TTC549 (cell line): ENCODE measurements around the gene FMNL2.

Experiments
- FAIRE-seq: peaks from 2 replicates; lab custom pipeline; 2012; peaks lifted over from hg19 to GRCh38; lab: Jason Lieb, UNC

Gene FMNL2

DNA sequence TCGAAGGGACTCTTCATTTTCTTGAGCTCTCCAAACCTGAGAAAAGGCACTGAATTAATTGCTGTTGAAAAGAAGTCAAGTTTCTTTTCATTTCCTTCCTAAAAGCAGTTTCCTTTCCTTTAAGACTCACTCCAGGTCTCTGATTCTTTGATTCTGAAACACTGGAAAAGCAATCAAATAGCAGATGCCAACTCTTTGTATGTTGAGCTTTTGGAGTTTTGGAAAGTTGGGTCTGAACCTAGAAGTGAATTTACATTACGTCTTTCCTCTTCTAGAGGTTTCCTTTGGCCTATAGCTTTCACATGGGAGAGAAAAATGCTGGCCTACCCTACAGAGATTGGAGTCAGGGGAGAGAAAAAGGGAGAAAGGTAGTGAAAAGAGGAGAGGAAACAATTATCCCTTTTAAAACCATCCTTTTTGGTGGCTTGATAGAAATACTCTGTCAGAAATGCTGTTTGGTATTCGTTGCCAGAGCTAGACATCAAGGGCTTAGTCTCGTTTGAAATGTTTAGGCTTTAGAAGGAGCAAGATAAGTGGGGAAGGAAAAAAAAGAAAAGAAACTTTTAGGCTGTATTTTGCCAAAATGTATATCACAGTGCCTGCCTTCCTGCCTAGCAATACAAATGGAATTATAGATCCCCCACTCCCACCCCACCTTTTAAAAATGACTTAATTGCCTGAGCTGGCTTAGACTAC, 194.6 kb downstream of the FMNL2 start:
- FAIRE-seq, result no peak

DNA sequence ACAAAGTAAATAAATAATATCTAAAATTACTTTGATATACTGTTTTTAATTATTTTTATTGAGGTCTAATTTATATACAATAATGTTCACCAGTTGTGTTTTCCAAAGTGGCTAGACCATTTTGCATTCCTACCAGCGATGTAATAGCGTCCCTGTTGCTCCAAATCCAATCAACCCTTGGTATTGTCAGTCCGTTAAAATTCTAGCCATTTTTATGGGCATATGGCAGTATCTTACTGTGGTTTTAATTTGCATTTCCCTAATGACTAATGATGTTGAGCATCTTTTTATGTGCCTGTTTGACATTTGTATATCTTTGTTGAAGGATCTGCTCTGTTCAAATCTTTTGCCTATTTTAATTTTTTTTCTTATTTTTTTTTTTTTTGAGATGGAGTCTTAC, 197.3 kb downstream of the FMNL2 start:
- no peak for FAIRE-seq

DNA sequence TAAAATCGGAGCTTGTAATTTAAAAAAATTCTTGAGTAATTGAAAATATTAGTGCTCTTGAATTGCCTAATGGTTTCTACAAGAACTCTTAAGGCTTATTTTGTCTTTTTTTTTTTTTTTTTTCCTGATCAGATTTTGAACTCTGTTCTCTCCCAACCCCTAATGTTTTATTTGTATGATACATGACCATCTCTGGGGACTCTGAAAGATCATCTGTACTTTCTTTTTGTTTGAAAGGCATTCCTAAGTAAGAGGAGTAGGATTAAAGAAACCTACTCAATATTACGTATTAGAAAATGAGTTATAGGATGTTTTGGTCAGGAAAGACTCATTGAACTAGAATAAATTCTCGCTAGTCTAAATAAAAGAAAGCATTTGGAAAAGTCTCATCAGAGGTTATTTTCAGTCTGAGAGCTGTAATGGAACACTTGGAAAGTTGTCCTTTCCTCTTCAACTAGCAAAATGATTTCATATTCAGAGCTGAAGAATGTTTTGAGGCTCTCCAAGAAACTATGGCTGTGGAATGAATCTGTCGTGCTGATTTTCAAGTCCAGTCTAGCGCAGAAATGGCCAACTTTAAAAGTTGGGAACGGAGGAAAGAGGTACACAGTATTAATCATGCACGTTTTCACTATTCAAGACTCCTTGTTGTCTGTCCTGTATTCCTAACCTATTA, 199.6 kb downstream of the FMNL2 start:
- FAIRE-seq, result no peak

DNA sequence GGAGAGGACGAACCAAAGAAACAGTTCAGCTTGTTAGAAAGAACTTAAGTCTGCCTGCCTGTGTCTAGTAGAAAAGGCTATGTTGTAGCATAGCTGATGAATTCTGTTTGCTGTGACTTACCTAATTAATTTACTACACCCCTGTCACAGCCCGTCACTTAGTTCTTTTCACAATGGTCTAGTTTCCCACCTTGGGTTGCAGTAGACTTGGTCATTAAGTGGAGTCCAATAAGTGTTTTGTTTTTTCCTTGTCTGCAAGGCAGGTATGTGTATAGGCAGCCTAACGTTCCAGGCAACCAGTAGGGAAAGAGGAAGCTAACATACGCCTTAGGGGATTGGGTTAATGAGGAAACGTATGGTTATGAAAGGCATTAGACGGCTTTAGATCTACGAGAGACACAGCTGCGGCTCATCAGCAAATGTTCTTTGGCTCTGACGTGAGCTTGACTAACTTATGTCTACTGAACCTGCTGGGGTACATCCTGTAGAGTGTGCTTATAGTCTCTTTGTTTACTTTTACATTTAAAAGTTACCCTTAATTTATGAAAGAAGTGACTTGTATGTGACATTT, 202.2 kb downstream of the FMNL2 start:
- FAIRE-seq, result no peak

DNA sequence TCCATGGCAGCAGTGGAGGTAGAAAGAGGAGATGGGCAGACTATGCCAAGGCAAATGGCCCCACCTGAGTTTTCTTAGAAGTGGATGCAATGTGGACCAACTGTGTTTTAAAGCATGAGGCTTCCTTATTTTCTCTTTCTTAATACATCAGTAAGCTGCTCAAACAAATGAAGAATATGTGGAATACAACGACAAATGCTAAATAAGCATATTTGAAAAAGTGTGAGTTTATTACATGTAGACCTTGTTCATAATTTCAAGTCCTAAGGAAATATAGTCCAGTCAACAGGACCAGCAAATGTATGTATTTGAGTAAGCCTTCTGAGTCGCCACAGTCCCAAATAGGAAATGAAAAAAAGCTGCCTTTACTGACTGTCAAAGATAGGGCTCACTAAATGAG, 204.4 kb downstream of the FMNL2 start:
- no peak for FAIRE-seq

DNA sequence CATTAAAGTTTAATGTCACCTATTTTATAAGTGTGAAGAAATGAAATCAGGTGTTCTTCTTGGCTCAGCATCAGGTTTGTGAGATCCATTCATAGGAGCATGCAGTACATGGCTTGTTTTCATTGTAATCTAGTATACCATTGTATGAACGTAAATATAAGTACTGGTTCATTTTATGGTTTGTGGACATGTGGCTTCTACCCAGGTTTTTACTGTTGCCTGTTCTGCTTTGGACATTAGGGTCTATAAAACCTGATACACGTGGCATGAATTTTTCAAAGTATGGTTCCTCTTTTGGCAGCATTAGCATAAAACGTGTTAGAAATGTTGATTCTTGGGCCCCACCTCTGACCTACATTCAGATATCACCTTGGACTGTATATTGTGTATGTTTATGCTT, 206.7 kb downstream of the FMNL2 start:
- FAIRE-seq, result no peak

DNA sequence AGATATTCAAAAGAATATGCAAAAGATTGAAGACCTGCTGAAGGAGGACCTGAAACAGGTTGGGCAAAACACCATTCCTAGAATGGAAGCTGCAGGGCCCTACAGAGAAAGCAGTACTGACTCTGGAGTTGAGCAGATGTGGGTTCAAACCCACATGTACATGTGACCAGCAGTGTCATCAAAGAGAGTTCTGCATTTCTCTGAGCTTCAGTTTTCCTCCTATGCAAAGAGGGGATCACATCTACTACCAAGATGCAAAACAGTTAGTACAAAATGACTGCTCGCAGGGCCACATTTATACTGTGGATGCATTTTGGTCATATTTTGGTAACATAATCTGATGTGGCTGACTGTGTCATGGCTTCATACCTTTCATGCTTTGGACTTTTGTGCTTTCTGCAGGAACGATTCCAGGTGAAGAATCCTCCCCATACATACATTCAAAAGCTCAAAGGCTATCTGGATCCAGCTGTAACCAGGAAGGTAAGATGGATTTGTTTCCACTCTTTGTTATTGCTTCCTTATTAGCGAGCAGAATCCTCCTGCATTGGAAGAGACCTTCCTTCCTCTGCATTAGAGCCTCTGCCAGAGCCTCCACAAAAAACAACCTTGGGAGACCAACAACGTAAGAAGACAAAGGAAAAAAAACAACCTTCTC, 207.5 kb downstream of the FMNL2 start:
- no peak for FAIRE-seq

DNA sequence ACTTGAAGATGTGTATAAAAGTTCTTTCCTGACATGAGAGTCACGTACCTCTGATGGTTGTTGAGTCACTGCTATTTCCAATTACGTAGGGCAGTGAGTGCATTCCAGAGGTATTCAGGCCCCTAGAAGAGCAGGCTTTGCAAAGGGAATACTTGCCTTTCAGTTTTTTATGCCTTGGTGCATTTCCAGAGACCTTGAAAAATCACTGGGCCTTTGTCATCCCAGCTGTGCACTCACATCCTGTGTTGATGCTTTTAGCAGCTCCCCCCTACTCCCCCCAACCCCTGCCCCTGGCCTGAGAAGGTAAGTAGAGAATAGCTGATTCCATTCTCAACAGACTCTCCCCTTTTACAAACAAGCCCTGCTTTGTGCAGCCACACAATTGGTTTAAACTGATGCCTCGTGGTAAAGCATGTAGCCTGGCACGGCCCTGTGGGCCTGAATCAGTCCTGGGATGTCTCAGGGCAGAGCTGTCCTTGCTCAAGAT, 208.1 kb downstream of the FMNL2 start:
- no peak for FAIRE-seq

DNA sequence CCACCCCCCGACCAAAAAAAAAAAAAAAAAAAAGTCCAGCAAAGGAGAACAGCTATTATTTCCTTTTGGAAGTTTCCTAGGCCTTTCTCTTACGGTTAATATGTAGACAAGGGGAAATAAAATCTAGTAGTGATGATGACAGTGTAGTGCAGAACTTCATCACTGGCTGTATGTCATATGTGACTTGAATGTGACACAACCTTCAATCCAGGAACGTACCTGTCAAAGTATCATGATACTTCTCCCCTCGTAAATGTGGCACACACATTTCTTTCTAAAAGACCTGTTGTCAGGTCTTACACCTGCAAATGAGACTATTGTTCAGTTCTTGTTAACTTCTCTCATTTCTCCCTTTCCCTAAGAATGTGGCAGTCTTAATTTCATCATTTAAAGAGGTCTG, 208.7 kb downstream of the FMNL2 start:
- FAIRE-seq, result no peak

DNA sequence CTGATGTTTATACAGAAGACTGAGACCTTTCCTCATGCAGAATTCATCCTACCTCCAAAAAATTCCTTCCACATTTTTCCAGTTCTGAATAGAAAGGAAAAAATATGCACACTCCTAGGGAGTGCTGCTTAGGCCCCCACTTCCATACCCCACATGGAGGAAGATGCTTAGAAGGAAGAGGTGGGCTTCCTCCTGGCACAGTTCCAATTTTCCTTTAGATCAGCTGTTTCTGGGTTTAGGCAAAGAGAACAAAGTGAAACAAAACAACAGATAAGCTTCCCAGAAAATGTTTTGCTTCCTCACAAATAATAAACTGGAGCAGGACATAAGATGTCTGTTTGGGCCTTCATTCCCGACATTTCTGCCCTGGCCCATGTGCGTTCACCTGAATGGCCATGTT, 209.7 kb downstream of the FMNL2 start:
- no peak for FAIRE-seq

DNA sequence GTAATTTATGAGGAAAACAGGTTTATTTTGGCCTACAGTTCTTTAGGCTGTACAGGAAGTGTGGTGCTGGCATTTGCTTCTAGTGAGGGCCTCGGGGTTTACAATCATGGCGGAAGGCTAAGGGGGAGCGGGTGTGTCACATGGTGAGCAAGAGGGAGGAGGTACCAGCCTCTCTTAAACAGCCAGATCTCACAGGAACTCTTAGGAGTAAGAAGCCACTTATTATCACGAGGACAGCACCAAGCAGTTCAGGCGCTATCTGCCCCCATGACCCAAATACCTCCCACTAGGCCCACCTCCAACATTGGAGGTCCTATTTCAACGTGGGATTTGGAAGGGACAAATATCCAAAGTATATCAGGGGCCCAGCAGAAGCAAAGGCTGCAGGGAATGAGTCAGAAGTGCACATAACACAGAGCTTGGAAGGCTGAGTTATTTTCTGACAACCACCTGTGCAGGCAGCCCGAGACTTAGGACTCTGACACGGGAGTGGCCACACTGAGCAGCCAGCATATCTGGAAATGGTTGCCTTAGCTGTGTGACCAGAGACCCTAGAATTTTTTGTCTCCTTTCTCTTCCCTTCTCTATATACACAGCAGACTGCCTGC, 211.4 kb downstream of the FMNL2 start:
- FAIRE-seq, result no peak

DNA sequence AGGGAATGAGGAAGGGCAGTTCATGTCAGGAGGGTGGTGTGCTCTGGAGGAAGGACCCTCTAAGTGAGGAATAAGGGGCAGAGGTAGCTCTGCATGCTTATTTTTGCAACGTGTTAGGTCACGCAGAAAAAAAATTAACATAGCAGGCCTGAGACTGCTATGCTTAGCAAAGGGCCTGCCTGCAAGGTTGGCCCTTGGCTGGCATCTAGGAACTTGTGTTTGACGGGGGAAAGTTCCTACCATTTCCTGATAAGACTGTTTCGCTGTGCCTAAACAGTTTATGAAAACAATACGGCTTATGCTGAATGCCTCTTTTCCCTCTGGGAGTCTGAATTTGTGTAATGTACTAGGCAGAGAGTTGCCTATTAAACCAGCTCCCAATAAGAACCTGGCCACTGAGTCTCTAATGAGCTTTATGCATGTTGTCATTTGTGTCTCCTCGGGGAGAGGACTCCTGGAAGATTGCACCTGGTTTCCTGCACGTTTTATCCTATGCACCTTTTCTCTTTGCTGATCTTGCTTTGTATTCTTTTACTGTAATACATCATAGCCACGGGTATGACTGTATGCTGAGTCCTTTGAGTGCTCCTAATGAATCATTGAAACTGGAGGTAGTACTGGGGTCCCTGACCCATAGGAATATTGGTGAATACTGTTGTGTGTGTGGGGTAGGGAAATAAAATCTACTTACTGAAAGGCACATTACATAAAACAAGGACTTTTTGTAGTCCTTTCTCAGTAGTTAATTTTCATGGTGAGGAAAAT, 213.3 kb downstream of the FMNL2 start:
- FAIRE-seq, result no peak

DNA sequence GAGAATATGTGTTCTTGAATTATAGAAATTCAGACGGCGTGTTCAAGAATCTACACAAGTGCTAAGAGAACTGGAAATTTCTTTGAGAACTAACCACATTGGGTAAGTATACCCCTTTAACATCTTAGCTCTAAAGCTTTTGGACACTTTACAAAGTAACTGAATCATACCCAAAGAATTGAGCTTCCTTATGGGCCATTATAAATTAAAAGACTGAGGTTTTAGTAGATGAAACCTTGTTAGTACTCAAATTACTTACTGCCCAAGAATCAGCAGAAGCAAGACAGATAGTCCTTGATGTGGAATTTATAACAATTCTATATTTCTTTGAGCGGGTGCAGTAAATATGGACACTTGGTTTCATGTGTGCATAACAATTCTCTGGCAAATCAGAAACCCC, 214.0 kb downstream of the FMNL2 start:
- no peak for FAIRE-seq

DNA sequence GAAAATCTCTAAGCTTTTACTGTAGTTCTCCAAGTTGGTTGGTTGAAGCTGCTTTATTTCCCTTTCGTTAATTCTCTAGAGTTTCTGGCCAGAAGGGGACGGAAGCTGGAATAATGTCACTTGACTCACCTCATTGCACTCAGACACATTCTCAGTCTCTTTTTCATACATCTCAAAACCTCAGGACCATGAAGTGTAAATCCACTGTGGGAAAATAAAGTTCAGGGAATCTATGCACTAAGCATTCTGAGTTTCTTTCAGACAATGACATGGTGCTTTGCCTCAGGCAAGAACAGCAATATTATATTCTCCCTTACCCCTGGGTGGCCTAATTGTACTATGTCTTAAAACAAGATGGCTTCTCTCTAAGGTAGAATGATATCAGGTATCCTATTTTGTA, 214.4 kb downstream of the FMNL2 start:
- no peak for FAIRE-seq

DNA sequence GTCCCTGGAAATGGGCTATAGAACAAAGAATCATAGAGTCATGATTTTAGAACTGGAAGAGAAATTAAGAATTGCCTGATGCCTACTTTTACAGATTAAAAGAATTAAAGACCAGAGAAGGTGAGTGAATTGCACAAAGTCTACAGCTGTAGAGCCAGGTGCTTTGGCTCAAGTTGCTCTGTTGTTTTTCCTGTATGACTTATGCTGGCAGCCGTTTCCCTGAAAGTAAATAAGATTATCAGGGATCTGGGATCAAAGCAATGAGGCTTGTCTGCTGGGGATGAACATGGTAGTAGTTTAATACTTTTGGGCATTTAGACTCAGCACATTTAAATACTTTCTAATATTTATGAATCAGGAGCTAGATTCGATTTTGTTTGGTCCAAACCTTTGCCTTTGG, 215.4 kb downstream of the FMNL2 start:
- FAIRE-seq, result no peak

DNA sequence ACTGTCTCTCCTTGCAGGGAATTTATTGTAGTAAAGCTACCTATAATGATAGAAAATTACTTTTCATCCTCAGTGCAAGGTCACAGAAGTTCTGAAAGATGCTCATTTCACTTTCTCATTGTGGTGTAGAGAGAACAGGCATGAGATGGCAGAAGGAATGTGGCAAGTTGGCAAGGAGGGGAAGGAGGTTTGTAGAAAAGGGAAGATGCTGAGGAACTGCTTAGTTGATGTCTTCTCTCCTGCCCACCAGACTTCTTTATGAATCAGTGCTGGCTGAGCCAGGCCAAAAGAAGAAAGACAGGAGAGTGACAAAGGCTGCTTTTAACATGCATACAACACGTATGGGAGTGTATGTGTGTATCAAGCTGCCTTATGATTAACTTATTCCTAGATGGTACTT, 217.9 kb downstream of the FMNL2 start:
- FAIRE-seq, result no peak

DNA sequence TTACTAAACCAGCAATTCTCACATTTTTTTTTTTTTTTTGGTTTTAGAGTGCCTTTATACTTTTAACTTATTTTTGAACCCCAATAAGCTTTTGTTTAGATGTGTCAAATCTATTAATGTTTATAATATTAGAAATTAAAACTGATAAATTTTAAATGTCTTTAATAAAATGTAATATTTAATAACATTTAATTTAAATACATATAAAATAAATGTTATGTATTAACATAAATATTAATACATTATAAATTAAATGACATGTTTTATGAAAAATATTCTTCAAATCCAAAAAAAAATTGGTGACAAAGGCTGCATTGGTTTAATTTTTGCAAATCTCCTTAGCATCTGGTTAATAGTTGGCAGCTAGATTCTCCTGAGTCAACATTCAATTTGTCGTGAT, 218.5 kb downstream of the FMNL2 start:
- peak; percentile 93 for FAIRE-seq

DNA sequence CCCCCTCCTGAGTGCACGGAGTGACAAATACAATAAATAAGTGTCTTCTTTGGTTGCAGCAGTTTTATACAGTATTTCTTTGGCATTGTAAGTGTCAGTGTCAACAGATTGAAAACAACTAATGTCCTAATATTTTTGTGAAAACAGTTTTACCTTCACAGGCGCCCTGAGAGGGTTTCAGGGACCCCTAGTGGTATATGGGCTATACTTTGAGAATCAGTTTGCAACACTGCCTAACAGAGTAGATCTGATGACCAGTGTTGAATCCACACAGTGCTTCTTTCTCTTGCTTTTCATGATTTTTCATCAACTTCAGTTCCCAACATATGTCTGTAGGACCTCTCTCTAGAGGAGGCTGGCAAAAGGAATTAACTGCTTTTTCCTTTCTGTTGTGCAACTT, 220.1 kb downstream of the FMNL2 start:
- FAIRE-seq, result no peak

DNA sequence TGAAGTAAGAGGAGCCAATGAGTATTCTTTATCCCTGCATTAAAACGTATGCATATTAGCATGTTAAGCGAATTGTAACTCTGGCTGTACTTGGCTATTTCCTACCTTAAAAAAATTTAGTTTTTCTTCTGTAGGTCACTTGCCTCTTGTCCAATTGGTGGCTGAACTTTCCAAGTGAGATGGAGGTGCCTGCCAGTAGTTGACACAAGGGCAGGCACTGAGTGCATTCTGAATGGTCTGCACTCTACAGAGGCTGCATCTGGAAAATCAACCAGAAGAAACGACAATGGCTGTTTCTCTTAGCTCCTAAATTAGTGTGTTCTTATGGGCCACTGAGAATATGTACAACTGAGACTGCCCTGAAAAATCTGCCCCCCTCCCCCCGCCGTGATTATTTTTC, 221.5 kb downstream of the FMNL2 start:
- FAIRE-seq, result no peak

DNA sequence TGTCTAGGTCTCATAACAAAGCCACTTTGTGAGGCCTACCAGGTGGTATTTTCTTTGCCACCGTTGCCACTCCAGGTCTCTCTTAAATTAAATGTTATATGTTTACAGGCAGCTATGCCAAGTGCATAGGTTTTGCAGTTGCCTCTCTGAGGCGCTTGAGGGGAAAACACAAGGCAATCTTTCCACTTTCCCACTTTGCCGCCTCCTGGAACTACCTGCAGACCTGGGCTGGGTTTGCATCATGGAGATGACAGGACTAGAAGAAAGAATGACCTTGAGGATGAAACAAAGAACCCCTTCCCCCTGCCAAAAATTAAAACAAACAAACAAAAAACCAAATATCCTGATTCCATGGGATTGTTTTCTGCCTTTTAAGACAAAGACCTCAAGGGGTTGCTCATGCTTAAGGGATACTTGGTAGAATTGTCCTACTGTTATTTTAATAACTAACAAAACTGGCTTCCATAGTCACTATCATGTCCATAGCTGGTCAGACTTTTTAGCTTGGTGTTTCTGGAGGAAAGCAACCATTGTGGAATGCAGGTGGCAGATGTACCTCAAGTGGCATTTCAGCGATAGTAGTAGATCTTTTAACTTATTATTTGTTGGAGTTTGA, 222.4 kb downstream of the FMNL2 start:
- FAIRE-seq, result no peak

DNA sequence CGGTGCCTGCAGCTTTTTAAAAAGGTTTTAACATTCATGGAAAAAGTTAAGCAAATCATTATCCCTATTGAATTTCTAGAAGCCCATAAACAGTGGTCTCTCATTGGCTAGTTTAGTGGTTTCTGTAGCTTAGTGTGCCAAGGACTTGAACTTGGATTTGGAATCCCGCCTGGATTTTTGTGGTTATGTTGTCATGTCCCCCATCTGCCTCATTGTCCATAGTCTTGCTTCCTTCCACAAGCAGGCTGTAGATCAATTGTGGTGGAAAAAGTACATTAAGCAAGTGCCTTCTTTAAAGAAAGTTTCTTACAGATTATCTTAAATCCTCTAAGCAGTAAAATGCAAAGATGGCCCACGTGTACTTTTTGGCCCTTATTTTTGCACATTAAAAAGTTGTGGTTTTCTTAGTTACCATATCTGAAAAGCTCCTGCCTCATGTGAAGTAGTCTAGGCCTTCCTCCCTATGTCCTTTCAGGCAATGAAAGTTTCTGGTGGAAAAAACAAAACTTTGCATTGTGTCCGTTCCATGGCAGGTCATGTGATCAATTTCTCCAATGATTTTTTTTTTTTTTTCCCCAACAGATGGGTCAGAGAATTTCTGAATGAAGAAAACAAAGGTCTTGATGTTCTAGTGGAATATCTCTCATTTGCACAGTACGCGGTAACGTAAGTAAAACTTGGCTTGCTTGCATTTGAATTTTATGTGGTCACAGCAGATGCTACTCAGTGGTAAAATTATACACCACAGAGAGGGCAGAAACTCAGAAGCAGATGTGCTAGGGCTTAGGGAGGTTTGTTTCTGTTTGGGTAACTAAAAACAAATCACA, 223.4 kb downstream of the FMNL2 start:
- no peak for FAIRE-seq
